Cortex of kidney (tissue), 1 donor: Measurements from ENCODE around the gene WDR48.
"Not testable (repeated sequence)": the region's sequence is repeated elsewhere in the genome, so short reads cannot be mapped to it uniquely, and the experiment has no call there.

Experiments
- DNase-seq: peaks from one replicate; lab custom pipeline; 2025; lab: John Stamatoyannopoulos, UW

The WDR48 gene

DNA sequence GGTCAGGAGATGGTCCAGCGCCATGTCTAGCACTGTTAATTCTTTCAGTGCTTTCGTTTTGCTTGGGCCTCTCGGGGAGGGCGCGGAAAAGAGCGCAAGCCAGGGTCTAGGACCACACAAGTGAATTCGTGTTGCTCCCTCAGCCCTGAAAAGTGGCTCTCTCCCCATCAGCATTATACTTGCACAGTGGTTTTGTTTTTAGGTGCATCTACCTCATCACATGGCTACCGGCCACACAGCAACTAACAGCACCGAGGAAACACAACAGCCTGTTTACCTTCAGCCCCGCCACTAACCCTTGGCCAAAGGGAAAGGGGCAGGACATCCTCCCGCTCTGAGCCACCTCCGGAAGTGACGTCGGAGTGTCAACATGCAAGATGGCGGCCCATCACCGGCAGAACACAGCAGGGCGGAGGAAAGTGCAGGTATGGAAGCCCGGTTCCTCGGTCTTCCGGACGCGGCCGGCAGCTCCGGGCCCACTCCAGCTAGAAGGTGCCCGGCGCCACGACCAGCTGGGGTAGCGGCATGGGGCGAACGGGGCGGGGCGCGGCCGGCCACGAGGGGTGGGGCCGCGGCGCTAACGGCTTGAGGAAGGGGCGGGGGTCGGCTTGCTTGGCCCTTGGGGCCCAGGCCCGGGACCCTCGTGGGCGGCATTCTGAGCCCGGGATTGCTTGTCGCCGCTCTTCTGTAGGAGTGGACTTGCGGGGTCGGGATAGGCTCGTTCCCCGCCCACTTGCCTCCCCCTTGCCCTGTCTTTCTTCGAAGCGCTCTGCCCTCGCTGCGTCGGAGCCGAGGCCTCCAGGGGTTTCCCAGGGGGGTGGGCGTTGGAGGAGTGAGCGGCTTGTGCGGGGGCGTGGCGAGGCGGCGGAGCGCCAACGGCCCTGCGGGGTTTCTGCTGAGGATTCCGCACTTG, at the start of gene WDR48, which contains the start of gene SCN11A:
WDR48 (plus strand) TSS at position 368 of the 913 bp plus-strand sequence; CDS start at position 378, 10 bp downstream.
SCN11A (minus strand) TSS at position 296 of the 913 bp plus-strand sequence. CDS start 101,582 bp downstream, outside the sequence.
- DNase-seq = no peak

DNA sequence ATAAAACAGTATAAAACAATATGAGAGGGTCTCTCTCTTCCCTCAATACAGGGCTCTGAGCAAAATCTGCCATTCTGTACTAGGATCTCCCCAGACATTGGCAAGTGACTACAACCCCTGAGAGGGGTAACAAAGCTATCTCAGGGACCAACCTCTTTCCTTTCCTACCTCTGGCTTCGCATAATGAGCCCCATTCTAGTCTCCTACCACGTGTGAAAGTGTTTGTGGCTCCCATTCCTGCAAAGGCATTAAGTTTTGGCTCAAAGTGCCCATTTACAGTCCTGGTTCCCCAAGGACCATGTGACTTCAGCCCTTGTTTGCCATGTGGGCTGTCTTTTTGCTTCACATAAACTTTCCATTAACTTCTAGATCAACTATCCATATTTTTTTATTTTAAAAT, 46.5 kb upstream of the WDR48 start:
- no peak for DNase-seq

DNA sequence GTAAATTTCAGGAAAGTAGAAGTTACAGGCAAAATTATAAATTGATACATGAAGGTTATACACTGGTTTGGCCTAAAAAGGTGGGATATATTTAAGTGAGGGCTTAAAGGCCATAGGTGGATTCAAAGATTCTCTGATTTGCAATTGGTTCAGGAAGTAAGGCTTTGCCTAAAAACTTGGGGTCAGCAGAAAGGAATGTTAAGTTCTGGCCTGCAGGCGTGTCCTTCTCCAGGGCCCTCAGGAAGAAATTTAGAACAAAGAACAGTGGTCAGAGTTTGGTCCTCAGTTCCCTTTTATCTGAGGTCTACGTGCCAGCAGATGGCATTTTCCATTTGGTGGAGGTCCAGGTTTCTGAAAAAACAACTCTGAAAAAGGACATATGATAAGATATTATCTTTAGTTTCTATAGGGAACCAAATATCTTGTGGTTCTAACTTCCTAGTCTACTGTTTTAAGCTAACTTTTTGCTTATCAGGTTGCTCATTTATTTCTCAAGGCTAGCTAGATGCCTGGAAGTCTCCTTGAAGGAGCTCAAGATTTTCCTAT, 40.6 kb upstream of the WDR48 start:
- DNase-seq = no peak

DNA sequence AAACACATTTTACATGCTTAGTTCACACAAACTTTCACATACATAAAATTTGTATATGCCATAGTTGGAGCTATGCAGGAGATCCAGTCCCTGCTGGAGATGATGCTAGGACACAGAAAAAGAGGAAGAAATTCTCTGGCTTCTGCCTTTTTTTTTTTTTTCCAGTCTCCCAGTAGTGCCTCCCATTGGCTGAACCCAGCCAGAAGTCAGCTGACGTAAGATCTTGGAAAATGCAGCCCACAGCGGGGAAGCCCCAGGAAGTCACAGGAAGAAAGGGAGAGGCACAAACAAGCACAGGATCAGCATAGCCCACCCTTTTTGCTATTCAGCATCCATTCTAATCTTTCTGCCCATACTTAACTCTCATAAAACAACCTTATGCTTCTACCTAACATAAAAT, 38.5 kb upstream of the WDR48 start:
- DNase-seq = no peak

DNA sequence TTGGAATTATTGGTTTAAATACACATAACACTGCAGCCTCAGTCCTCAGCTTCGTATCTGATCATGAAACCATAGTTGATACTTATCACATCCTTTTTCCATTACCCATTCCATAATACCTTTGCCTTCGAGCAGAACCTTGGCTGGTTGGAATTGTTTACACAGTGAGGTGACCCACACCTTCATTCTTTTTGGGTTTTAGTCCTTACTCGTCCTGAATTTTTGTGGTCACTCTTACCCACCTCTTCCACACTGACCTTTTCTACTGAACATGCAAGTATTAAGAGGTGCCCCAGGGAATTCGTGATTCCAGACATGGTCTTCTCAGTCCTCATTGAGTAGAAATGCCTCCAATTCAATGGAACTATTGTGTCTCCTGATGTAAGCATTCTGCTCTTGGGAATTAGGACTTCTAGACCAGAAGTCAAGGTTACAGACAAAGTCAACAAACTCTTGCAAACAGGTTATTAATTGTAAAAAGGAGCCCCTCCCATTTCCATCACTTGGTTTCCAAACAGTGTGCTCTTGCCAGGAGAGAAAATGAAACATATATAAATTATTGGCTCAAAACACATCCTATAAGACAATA, 37.8 kb upstream of the WDR48 start:
- no peak for DNase-seq

DNA sequence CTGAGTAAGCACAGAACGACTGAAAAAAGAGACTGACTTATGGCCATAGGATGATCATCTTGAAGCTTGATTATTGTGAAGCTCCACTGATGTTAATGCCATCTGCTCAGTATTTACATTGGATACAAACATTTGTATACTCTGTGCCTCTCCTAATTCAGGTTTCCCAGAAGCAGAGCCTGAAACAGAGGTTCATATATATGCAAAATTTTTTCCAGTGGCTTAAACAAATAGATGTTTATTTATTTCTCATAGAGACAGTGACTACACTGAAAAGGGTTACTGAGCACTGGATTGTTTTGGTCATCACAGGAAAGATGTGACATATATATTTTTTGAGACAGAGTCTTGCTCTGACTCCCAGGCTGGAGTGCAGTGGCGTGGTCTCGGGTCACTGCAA, 36.4 kb upstream of the WDR48 start:
- DNase-seq = no peak

DNA sequence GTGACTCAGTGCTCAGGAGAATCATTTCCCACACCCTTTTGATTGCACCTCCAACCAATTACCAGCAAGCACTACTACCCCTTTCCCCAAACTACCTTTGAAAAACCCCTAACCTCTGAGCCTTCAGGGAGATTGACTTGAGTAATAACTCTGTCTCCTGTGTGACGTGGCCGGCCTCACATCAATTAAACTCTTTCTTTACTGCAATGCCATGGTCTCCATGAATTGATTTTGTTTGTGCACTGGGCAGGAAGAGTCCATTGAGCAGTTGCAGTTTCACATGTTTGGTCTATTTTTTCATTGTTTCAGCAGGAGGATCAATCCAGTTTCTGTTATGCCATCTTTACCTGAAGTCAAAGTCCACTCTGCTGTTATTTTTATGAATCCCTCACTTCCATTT, 32.5 kb upstream of the WDR48 start:
- DNase-seq = no peak

DNA sequence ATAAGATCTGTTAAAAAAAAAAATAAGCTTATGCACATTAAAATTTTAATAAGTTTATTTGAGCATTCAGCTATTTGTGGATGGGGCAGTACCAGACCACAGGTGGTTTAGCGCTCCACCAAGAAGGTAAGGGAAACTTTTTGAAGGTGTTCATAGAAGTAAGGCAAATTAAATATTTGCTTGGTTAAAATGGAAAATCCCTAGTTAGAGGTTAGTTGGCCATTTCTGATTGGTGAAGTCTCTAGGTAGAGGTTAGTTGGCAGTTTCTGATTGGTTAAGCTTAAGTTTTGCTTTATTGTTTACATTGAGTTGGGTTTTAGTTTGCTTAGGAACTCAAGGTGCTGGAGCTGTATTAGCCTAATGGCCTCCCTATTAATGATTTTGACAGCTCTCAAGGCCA, 30.8 kb upstream of the WDR48 start:
- DNase-seq = no peak

DNA sequence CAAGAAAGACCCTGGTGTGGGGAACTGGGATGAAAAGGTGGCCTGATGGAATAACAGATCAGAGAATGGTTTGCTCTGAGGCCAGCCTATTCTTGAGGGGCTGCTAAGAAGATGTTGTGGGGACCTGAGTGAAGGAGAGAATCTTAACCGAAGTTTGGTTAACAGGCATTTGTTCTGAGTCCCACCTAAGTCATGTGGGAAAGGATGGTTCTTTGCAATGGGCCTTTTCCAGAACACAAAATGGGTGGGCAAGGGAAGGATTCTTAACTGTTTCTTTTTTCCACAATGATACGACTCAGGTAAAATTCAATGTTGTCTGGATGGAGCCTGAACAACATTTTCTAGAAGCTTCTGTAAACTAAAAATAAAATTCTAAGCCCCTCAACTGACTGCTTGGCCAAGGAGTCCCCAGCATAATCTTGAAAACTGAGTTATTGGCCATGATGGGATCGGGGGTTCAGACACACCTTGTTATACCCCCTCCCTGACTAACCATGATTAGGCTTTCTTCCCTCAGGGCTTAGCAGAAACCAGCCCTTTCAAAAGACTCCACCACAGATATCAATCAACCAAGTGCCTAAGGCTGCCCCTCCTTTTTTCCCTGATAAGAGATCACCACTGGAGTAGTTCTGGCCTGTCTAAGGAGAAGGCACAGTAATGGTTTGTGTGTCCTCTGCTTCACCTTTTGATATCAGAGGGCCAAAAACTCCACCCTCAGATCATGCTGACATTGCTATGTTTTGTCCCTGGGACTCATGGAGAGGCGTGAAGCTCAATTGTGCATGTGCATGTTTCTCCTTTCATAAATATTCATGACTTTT, 30.1 kb upstream of the WDR48 start:
- DNase-seq = no peak

DNA sequence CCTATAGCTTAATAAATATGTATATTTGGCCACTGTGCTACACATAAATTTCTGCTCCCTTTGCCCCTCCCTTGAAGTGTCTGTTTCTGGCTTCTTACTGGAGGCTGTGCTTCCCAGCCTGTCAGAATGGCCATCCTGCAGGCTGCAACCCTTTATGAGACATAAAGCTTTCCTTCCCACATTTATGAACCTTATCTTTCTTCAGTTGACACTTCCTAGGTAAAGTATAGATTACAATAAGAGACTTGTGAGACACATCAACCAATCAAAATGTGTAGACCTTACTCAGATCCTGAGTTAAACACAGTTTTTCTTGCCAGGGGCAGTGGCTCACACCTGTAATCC, 29.6 kb upstream of the WDR48 start:
- no peak for DNase-seq

DNA sequence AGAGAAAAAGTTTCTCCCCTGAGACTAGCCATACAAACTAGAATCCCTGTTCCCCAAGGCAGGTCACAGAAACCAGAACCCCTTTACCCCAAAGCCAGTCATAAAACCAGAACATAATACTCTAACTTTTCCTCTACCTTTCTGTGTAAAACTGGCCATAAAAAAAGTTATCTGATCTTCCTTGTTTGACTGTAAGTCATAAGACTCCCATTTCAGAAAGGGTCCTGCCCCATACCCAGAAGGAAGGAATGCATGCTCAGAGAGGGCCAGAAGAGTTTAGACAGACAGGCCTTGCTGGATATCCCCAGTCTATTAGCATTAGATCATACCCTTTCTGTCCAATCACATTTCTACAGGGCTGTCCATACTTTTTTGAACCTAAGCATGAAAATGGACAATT, 27.3 kb upstream of the WDR48 start:
- no peak for DNase-seq

DNA sequence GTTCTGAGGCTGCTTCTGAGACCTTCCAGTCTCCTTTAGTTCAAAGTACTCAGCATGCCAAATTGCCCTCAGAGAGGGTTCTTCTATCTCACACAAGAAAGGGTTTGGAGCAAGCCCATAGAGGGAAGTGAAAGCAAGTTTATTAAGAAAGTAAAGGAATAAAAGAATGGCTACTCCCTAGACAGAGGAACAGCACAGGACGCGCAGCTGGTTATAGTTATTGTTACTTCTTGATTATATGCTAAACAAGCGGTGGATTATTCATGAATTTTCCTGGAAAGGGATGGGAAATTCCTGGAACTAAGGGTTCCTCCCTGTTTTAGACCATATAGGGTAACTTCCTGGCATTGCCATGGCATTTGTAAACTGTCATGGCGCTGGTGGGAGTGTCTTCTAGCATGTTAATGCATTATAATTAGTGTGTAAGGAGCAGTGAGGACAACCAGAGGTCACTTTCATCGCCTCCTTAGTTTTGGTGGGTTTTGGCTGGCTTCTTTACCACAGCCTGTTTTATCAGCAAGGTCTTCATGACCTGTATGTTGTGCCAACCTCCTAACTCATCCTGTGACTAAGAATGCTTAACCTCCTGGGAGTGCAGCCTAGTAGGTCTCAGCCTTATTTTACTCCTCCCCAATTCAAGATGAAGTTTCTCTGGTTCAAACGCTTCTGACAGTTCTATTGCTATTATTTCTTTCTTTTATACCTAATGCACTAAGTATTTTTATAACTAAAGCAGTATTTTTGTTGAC, 26.4 kb upstream of the WDR48 start:
- no peak for DNase-seq

DNA sequence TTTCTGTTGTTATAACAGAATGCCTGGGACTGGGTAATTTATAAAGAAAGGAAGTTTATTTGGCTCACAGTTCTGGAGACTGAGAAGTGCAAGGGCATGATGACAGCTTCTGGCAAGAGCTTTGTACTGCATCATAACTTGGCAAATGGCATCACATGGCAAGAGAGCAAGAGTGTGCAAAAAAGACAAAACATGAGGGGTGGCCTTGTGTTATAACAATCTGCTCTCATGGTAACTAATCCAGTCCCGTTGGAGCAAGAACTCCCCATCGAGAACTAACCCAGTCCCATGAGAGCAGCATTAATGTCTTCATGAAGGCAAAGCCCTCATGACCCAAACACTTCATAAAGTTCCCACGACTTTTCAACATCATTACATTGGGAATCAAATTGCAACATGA, 23.3 kb upstream of the WDR48 start:
- no peak for DNase-seq

DNA sequence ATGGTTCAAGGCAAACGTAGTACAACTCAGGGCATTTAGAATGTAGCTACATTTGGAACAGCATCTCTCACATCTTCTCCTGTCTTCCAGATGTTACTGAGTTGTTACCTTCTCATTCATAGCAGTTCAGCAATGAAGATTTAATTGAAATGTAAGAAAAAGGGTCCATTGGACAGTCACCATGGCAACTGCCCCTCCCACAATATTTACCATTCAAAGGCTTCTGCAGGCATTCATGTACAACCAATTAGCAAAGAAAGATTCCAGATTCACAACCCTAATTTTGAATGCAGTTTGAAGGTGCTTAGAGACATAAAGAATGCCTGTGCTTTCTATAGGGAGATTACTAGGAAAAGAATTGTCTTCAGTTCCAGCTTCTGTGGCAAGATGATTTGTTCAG, 22.3 kb upstream of the WDR48 start:
- no peak for DNase-seq

DNA sequence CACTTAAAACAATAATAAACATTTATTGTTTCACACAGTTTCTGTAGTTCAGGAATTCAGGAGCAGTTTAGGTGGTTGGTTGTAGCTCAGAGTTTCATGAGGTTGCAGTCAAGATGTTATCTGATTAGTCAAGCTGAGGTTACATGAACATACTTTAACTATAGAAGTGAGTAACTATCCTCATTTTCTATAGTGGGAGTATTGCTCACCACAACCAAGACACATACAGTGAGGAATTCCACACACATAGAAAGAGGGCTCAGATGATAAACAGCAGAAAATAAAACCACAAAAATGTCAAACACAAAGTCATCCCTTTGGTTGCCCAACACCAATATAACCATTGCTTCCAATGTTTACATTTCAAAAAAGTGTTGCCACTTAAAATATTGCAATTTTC, 13.7 kb upstream of the WDR48 start:
- no peak for DNase-seq

DNA sequence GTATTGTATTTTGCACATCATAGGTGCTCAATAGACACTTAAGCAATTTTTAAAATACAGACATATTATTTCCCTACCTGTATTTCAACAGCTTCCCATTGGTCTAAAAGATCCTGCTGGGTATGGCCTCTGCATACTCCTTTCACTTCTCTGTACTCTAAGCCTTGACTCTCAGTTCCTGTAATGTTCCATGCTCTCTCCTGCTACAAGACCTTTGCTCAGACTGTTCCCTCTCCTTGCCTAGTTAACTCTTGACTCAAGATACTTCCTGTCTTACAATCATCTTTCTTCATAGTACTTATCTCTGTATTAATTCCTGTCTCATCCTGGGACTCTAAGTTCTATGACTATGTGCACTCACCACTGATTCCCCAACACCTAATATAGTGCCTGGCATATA, 1.8 kb upstream of the WDR48 start:
- no peak for DNase-seq

DNA sequence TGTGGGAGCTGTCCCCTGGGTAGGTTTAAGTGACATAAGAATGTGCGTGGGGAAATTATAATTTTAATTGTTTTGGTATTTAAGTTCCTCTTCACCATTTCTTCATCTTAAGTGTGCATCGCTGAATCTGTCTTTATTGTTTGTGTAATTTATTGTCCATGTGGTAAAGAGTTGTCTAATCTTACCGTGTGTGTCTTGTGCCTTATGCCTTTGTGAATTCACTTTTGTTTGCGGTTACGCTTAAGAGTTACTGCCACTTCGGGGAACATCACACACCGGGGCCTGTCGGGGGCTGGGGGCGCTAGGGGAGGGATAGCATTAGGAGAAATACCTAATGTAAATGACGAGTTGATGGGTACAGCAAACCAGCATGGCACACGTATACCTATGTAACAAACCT, 767 bp downstream of the WDR48 start:
- no peak for DNase-seq

DNA sequence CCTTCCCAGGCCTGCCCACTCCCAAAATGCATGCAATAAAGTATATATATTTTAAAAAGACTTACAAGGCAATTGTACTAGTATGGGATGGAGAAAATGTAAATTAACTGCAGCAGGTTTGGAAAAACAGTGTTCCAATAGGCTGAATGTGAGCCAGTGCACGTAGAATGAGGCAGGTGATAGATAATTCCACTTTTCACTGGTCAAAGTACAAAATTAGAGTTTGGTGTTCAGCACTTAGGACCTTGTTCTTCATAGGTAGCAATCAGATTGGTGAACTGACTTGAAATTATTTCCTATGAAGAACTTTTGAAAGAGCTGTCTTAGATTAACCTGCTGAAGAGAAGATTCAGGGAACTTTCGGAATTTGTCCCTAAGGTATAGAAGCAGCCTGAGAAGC, 1.9 kb downstream of the WDR48 start:
- DNase-seq = no peak

DNA sequence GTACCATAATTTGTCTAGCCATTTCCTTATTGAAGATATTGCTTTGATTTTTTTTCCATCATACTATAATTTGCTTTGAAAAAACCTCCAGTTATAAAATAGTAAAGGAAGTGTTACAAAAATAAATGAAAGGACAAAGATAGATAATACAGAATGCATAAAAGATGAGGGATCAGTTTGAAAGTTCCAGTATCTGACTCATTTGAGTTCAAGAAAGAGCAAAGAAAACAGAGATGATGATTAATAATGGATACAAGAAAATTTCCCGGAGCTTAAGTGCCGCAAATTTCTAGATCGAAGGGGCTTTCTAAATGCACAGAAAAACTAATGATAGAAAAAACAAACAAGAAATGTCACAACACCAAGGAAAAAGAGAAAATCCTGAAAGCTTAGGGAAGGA, 4.3 kb downstream of the WDR48 start:
- DNase-seq = no peak

DNA sequence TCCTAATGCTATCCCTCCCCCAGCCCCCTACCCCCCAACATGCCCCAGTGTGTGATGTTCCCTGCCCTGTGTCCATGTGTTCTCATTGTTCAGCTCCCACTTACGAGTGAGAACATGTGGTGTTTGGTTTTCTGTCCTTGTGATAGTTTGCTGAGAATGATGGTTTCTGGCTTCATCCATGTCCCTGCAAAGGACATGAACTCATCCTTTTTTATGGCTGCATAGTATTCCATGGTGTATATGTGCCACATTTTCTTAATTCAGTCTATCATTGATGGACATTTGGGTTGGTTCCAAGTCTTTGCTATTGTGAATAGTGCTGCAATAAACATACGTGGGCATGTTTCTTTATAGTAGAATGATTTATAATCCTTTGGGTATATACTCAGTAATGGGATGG, 9.4 kb downstream of the WDR48 start:
- DNase-seq = not testable (repeated sequence)

DNA sequence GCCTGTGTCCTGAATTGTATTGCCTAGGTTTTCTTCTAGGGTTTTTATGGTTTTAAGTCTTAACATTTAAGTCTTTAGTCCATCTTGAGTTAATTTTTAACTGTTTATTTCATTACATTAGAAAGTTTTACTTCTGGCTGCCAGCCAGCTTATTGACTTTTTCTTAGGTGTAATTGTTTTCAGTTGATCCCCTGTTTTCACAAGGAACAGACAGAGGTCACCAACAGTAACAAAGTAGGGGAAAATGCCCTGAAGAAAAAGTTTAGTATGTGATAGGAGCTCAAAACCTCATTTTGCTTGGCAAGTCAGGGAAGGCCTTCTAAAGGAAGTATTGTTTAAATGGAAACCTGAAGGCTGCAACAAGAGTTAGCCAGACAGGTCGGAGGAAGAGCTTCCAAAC, 10.4 kb downstream of the WDR48 start:
- DNase-seq = no peak

DNA sequence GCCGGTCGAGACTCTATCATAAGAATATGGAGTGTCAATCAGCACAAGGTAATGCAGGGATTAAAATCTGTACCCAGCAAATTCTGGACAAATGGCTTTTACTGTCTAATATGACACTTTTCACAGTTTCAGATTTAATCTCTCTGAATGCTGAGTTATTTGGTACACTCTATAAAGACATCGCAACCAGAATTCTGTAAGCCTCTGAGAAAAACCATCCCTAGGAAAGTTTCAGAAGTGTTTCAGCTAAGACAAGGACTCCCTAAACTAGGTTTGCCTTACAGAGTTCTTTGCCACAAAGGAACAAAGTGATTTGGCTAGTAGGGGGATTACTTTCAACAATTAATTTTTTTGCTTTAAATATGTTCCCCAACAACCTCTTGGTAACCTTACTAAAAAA, 11.3 kb downstream of the WDR48 start:
- DNase-seq = no peak
